Amniotic epithelial cell (primary cell): ENCODE data around the gene TLR4.

Source experiments
- DNase-seq: peaks from one replicate; pipeline ENCODE4 v3.0.0-alpha.2; 2010; ENCODE audit warnings: low read depth

The TLR4 gene

GRCh38 chr9:117745598-117745997, 41.4 kb downstream of the TLR4 start:
- no peak for DNase-seq

DNA sequence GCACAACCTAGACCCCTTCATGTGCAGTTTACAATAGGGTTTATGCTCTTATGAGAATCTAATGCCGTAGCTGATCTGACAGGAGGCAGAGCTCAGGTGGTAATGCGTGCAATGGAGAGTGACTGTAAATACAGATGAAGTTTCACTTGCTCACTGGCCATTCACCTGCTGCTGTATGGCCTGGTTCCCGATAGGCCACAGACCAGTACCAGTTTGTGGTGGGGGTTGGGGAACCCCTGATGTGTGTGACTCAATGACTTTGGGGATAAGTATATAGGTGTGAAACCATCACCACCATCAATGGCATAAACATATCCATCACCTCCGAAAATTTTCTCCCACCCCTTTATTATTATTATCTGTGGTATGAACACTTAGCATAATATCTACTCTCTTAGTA, 42.1 kb downstream of the TLR4 start:
- DNase-seq: no peak

- no peak for DNase-seq
Observed at GRCh38 chr9:117747386-117747970, 43.3 kb downstream of the TLR4 start.

GRCh38 chr9:117750401-117750800, 46.2 kb downstream of the TLR4 start:
- no peak for DNase-seq

DNA sequence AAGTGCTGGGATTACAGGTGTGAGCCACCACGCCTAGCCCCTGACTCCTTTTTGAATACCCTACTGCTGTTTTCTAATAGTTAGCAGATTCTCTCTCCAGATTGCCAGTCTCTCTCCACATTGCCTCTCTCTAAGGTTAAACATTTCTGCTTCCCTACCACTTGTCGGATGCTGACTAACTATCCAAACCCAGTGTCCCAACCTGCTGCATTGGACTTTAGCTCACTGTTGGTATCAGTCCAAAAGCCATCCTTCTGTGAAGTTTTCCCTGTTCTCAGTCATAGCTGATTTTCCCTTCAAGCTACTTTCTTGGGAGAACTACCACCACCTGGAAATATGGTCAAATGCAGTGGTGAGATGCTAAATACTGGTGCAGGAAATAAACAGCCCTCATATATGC, 48.7 kb downstream of the TLR4 start:
- DNase-seq: no peak

DNA sequence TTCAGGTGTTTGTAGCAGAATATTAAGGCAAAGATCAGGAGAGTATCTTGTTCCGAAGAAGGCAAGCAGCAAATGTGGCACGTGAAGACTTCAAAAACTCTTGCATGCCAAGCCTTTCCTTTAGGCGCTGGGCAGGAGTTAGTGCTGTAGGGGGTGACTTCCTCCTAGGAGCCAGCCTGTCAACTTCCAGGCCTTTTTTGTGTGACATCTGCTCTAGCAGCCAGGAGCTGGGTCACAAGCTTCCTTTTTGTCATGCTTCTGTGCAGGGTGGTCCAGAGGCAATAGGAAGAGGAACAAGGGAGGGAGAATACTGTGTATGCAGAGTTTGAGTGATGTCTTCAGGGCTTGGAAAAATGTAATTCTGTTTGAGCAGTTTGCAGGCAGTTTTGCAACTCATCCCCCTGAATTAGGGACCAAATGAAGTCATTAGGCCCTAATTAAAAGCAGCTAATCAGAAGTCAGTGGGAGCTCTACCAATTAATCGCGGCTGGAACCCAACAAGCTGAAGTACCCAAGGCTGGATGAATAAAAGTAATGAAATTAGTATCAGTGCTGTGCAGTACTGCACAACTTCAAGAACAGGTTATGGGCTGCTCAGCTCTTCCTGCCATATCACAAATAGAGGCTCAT, 53.5 kb downstream of the TLR4 start:
- DNase-seq: no peak

- DNase-seq: no peak
Observed at GRCh38 chr9:117763314-117763713, 59.1 kb downstream of the TLR4 start.

GRCh38 chr9:117768750-117769395, 64.7 kb downstream of the TLR4 start:
- DNase-seq: no peak

DNA sequence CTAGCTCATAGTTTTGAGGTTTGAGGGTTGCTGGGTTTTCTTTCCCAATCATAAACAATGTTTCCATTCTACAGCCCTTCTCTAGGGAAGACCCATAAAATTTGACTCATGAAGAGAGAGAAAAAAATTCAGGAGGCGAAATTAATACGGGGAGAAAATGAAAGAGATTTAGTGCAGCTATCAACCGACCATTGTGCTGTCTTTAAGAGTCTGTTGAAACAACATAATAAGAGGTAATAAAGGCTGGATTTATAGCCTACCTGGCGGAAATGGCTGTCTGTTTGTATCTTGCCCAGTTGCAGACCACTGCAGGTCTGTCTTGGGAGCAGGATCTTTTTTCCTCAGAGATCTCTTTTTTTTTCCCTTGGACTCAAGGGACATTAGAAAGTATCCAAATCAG, 66.9 kb downstream of the TLR4 start:
- no peak for DNase-seq

GRCh38 chr9:117772960-117773359, 68.8 kb downstream of the TLR4 start:
- DNase-seq: no peak
